ENCODE measurements around the gene HCN1.

Gene HCN1

GRCh38 chr5:45696206-45696836 is at the start of gene HCN1:
Gene HCN1 (minus strand): TSS chr5:45696380.
- DNase-seq = peak in 55 of 56 donors; percentile 9 to 80 (median 58)

GRCh38 chr5:45741110-45741509 is 44.9 kb upstream of the HCN1 start:
- peak in 15 of 56 donors; percentile 1 to 55 (median 5) for DNase-seq

GRCh38 chr5:45737153-45737552 is 41.0 kb upstream of the HCN1 start:
- DNase-seq = no peak

GRCh38 chr5:45725537-45725936 is 29.4 kb upstream of the HCN1 start:
- DNase-seq = no peak

GRCh38 chr5:45697201-45697600 is 1.0 kb upstream of the HCN1 start:
- no peak for DNase-seq

GRCh38 chr5:45695804-45696156 is 400 bp downstream of the HCN1 start:
- DNase-seq = peak in 1 of 56 donors; percentile 29

GRCh38 chr5:45694971-45695803 is 993 bp downstream of the HCN1 start:
- peak in 18 of 56 donors; percentile 3 to 49 (median 22) for DNase-seq

GRCh38 chr5:45694255-45694814 is 1.8 kb downstream of the HCN1 start:
- no peak for DNase-seq

- no peak for DNase-seq
Observed at GRCh38 chr5:45692481-45692880, 3.7 kb downstream of the HCN1 start.

- no peak for DNase-seq
Observed at GRCh38 chr5:45691656-45692055, 4.5 kb downstream of the HCN1 start.

GRCh38 chr5:45687701-45688100 is 8.5 kb downstream of the HCN1 start:
- no peak for DNase-seq

- no peak for DNase-seq
Observed at GRCh38 chr5:45686620-45687019, 9.6 kb downstream of the HCN1 start.

- DNase-seq = no peak
Observed at GRCh38 chr5:45684118-45684517, 12.1 kb downstream of the HCN1 start.

- DNase-seq = no peak
Observed at GRCh38 chr5:45680950-45681349, 15.2 kb downstream of the HCN1 start.

- DNase-seq = no peak
Observed at GRCh38 chr5:45677524-45677923, 18.7 kb downstream of the HCN1 start.

- DNase-seq = no peak
Observed at GRCh38 chr5:45672271-45672670, 23.9 kb downstream of the HCN1 start.

- no peak for DNase-seq
Observed at GRCh38 chr5:45648744-45649143, 47.4 kb downstream of the HCN1 start.

GRCh38 chr5:45643056-45643455 is 53.1 kb downstream of the HCN1 start:
- no peak for DNase-seq

GRCh38 chr5:45642370-45642769 is 53.8 kb downstream of the HCN1 start:
- peak in 1 of 56 donors; percentile 0 for DNase-seq

GRCh38 chr5:45639040-45639439 is 57.1 kb downstream of the HCN1 start:
- no peak for DNase-seq

- no peak for DNase-seq
Observed at GRCh38 chr5:45627076-45627656, 69.0 kb downstream of the HCN1 start.

- DNase-seq = no peak
Observed at GRCh38 chr5:45623832-45624231, 72.3 kb downstream of the HCN1 start.

All from amygdala (tissue), 56 donors.